ENCODE results near the gene FSTL4. TPM values are rescaled to one million over a fixed set of nuclear protein-coding genes. Genes with fewer than 3 reads are reported as not detected.

The FSTL4 gene
- total and polyA plus RNA-seq, 2 of the 13 experiments (the other 11 are each of a cell fraction or from before 2014, with no cell fraction given) = 2.1 to 3.0 TPM

- no peaks in the 10 kb centered on the region for H3K36me3 ChIP-seq (replicated peaks in 1 of 2; ENCODE audit: control insufficient read depth in 1 of 2, insufficient read depth in 2 of 2, low read length in 2 of 2)
- ChIA-PET POLR2A (no interaction called here), CTCF (ENCODE audit: low intra/inter-chr PET ratio, low total read pairs) (no interaction called here)
- intact Hi-C loops (cut with micrococcal nuclease; ENCODE audit: unreplicated experiment) = no loop called here
- H3K27ac ChIP-seq (ENCODE audit: extremely low read length, insufficient read depth, low read length) = no peak overlapping the region
- no peak overlapping the region for H2AFZ ChIP-seq (ENCODE audit: low read length)
- H3K79me2 ChIP-seq (ENCODE audit: insufficient read depth, low read length) = no peaks in the 10 kb centered on the region
- DNase-seq (ENCODE audit: low spot score) (peak; percentile 40), FAIRE-seq (no peak), ATAC-seq (no peak)
- no peaks in the 10 kb centered on the region for H4K20me1 ChIP-seq (ENCODE audit: insufficient read depth, low read length)
- no TSS peak for BruUV-seq (replicated peaks)
- H3K4me3 ChIP-seq (replicated peaks in 1 of 3; ENCODE audit: insufficient read depth in 1 of 3, low read depth in 2 of 3, low read length in 3 of 3) = no peak overlapping the region
- no peak overlapping the region for H3K4me2 ChIP-seq (ENCODE audit: low read depth, low read length)
- no peak overlapping the region for H3K9ac ChIP-seq (ENCODE audit: insufficient read depth, low read depth, low read length)
- H3K9me3 ChIP-seq (ENCODE audit: low read length) = no peaks in the 10 kb centered on the region
- H3K4me1 ChIP-seq (ENCODE audit: insufficient read depth, low read length) = peaks cover 52% of the 10 kb centered on the region
- WGBS (ENCODE audit: low lambda C conversion rate) = 79% methylated on average over 11 of the region's 11 CpGs
- in situ Hi-C loops (cut with HindIII; ENCODE audit: extremely low pct_ligation_motif_present, low pct_unique_long_range_greater_than_20kb) = no loop called here
- TF ChIP-seq RFX5 (IDR thresholded peaks at IDR 0.05; ENCODE audit: low read depth, low read length) = no peak
- no peak for TF ChIP-seq ZNF713 (CRISPR knock-in tag; IDR thresholded peaks at IDR 0.05)
- TF ChIP-seq AHR (CRISPR knock-in tag; IDR thresholded peaks at IDR 0.05) = no peak
- no peak for TF ChIP-seq LRRFIP1 (CRISPR knock-in tag; conservative IDR thresholded peaks at IDR 0.05)
- peak; percentile 66 for TF ChIP-seq FOSL2 (CRISPR knock-in tag; IDR thresholded peaks at IDR 0.05)
- TF ChIP-seq, protein P1, sequence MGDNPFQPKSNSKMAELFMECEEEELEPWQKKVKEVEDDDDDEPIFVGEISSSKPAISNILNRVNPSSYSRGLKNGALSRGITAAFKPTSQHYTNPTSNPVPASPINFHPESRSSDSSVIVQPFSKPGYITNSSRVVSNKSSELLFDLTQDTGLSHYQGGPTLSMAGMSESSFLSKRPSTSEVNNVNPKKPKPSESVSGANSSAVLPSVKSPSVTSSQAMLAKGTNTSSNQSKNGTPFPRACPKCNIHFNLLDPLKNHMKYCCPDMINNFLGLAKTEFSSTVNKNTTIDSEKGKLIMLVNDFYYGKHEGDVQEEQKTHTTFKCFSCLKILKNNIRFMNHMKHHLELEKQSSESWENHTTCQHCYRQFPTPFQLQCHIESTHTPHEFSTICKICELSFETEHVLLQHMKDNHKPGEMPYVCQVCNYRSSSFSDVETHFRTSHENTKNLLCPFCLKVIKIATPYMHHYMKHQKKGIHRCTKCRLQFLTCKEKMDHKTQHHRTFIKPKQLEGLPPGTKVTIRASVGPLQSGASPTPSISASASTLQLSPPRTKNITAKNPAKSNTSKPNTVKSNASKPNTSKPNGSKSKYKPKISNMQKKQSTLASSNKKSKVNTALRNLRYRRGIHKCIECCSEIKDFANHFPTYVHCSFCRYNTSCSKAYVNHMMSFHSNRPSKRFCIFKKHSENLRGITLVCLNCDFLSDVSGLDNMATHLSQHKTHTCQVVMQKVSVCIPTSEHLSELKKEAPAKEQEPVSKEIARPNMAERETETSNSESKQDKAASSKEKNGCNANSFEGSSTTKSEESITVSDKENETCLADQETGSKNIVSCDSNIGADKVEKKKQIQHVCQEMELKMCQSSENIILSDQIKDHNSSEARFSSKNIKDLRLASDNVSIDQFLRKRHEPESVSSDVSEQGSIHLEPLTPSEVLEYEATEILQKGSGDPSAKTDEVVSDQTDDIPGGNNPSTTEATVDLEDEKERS (CRISPR knock-in tag; IDR thresholded peaks at IDR 0.05) = no peak
- TF ChIP-seq ASH2L (IDR thresholded peaks at IDR 0.05; ENCODE audit: insufficient read length, low read depth, low read length) = no peak
- TF ChIP-seq ZNF367 (CRISPR knock-in tag; IDR thresholded peaks at IDR 0.05; ENCODE audit: borderline replicate concordance) = no peak
- no peaks in the 10 kb centered on the region for H3K27me3 ChIP-seq (ENCODE audit: control insufficient read depth in 1 of 2, insufficient read depth in 2 of 2, low read length in 2 of 2)
These were observed 366.9 kb downstream of the FSTL4 start for GRCh38 chr5:133245191-133246052.

All from HepG2 (cell line).